Uterus (tissue), 4 donors: ENCODE data around the gene CD320. TPM values are rescaled to one million over a fixed set of nuclear protein-coding genes. Genes with fewer than 3 reads are reported as not detected.
A peak's percentile ranks its signal among the peaks of the same experiment; 100 is the strongest.

Source experiments
- DNase-seq, 2 donors: peaks; one replicate each; pipeline ENCODE4 v3.0.0-alpha.2; 2019 to 2020
- H3K27ac ChIP-seq, 2 donors: fragments of 200-600 bp; sonication (generic); 1 replicate in 1 of 2; 2 replicates in 1 of 2; pipeline ENCODE4 v1.5.1; 2016 to 2018
- H3K27me3 ChIP-seq, 2 donors: fragments of 200-600 bp; sonication (generic); one replicate each; pipeline ENCODE4 v1.5.1; 2018 to 2019; ENCODE audit warnings: control low read depth in 1 of 2
- H3K36me3 ChIP-seq, 2 donors: fragments of 200-600 bp; sonication (generic); one replicate each; pipeline ENCODE4 v1.5.1; 2019; ENCODE audit warnings: control low read depth in 1 of 2
- H3K4me1 ChIP-seq, 2 donors: fragments of 200-600 bp; sonication (generic); one replicate each; pipeline ENCODE4 v1.5.1; 2018 to 2019; ENCODE audit warnings: control low read depth in 1 of 2
- H3K4me3 ChIP-seq, 2 donors: fragments of 200-600 bp; sonication (generic); 1 replicate in 1 of 2; 2 replicates in 1 of 2; pipeline ENCODE4 v1.5.1; 2018 to 2019; ENCODE audit warnings: mild to moderate bottlenecking in 1 of 2
- H3K9me3 ChIP-seq, 2 donors: fragments of 200-600 bp; sonication (generic); one replicate each; pipeline ENCODE4 v1.5.1; 2019; ENCODE audit warnings: control low read depth in 1 of 2
- CTCF ChIP-seq, 4 experiments: fragments of 200-600 bp in 2 of 4; fragments of 450-650 bp in 2 of 4; sonication (generic) in 2 of 4; IDR thresholded peaks; one replicate each; pipeline ENCODE4 v1.5.1; 2016 to 2019; ENCODE audit warnings: antibody characterized with exemption in 4 of 4, mild to moderate bottlenecking in 2 of 4, moderate library complexity in 1 of 4
- POLR2A ChIP-seq, 2 donors: fragments of 450-650 bp; IDR thresholded peaks; one replicate each; pipeline ENCODE4 v1.6.1; 2016; ENCODE audit warnings: antibody characterized with exemption in 2 of 2, mild to moderate bottlenecking in 1 of 2, moderate library complexity in 1 of 2
- intact Hi-C: fragments of 100-400 bp; cut with DNase I; formaldehyde crosslinking; loops from one replicate; pipeline ENCODE4 v1.15.1; 2023; ENCODE audit warnings: low total_unique reads
- total RNA-seq, 4 donors: library from RNA; depleted of rRNA in 3 of 4; stranded (reverse); fragments of >200 nt in 3 of 4; gene quantifications; one replicate each; pipeline versions ENCODE4 v1.1.0 to v1.2.4, GENCODE V29; 2014 to 2023
- donor health status: DM: yes; HTN: yes; CAD: no.

Gene CD320
- total RNA-seq, 4 donors from 2014 or later = 15.0 to 72.0 (median 26.2) TPM

GRCh38 chr19:8307400-8307964, 676 bp downstream of the CD320 start:
- Histone ChIP-seq H3K36me3 (no peaks in the 10 kb centered on the region), H3K27me3 (no peaks in the 10 kb centered on the region), H3K4me3 (peak overlapping the region; percentile 50 to 59), H3K9me3 (no peaks in the 10 kb centered on the region), H3K27ac (peak overlapping the region; percentile 58 to 80), H3K4me1 (peaks cover 3 to 7% of the 10 kb centered on the region in 2 donors)
- TF ChIP-seq CTCF (IDR thresholded peaks at IDR 0.05) (no peak), POLR2A (IDR thresholded peaks at IDR 0.05) (no peak)
- intact Hi-C loops = no loop called here
- no peak for DNase-seq

GRCh38 chr19:8306235-8307054, 1.7 kb downstream of the CD320 start:
- Histone ChIP-seq H3K4me1 (peaks cover 3 to 7% of the 10 kb centered on the region in 2 donors), H3K4me3 (peak overlapping the region in 1 of 2 donors; percentile 59), H3K9me3 (no peaks in the 10 kb centered on the region), H3K27me3 (no peaks in the 10 kb centered on the region), H3K27ac (peak overlapping the region in 1 of 2 donors; percentile 34), H3K36me3 (no peaks in the 10 kb centered on the region)
- no peak for TF ChIP-seq POLR2A (IDR thresholded peaks at IDR 0.05)
- no peak for TF ChIP-seq CTCF (IDR thresholded peaks at IDR 0.05)
- intact Hi-C loops = no loop called here
- peak; percentile 13 to 14 for DNase-seq

GRCh38 chr19:8305798-8306197, 2.4 kb downstream of the CD320 start:
- peak overlapping the region in 1 of 2 donors; percentile 34 for H3K27ac ChIP-seq
- peaks cover 3 to 7% of the 10 kb centered on the region in 2 donors for H3K4me1 ChIP-seq
- H3K9me3 ChIP-seq = no peaks in the 10 kb centered on the region
- no peaks in the 10 kb centered on the region for H3K36me3 ChIP-seq
- TF ChIP-seq CTCF (IDR thresholded peaks at IDR 0.05) (no peak), POLR2A (IDR thresholded peaks at IDR 0.05) (no peak)
- H3K27me3 ChIP-seq = no peaks in the 10 kb centered on the region
- DNase-seq = peak; percentile 10 to 12
- no peak overlapping the region for H3K4me3 ChIP-seq
- intact Hi-C loops = no loop called here

- intact Hi-C loops = no loop called here
- DNase-seq = peak; percentile 17 to 19
- H3K4me1 ChIP-seq = peaks cover 3 to 7% of the 10 kb centered on the region in 2 donors
- no peaks in the 10 kb centered on the region for H3K27me3 ChIP-seq
- no peaks in the 10 kb centered on the region for H3K9me3 ChIP-seq
- H3K36me3 ChIP-seq = no peaks in the 10 kb centered on the region
- no peak overlapping the region for H3K27ac ChIP-seq
- no peak overlapping the region for H3K4me3 ChIP-seq
- TF ChIP-seq CTCF (IDR thresholded peaks at IDR 0.05) = no peak
- TF ChIP-seq POLR2A (IDR thresholded peaks at IDR 0.05) = no peak
Observed at GRCh38 chr19:8304841-8305621, 3.1 kb downstream of the CD320 start.
